ENCODE measurements around the gene SAXO1. TPM values are rescaled to one million over a fixed set of nuclear protein-coding genes. Genes with fewer than 3 reads are reported as not detected.
A peak's percentile ranks its signal among the peaks of the same experiment; 100 is the strongest.

SAXO1 gene
- total RNA-seq, 1 donor from 2014 or later = 0.09 TPM

- no peaks in the 10 kb centered on the region for H3K36me3 ChIP-seq
- H3K4me2 ChIP-seq = no peak overlapping the region
- Mint-ChIP-seq H3K4me1 (peaks cover 4% of the 10 kb centered on the region), H3K4me3 (no peak overlapping the region), H3K36me3 (no peaks in the 10 kb centered on the region), H3K27me3 (ENCODE audit: insufficient read depth, low read depth) (peaks cover 7% of the 10 kb centered on the region), H3K27ac (no peak overlapping the region), H3K9me3 (peaks cover 2% of the 10 kb centered on the region)
- no peaks in the 10 kb centered on the region for H3K9me3 ChIP-seq (ENCODE audit: low read depth)
- no peak overlapping the region for H3K4me3 ChIP-seq
- H3F3A ChIP-seq (ENCODE audit: low read depth) = no peaks in the 10 kb centered on the region
- TF ChIP-seq EZH2phosphoT487 (IDR thresholded peaks at IDR 0.05) (no peak), EZH2 (IDR thresholded peaks at IDR 0.05) (no peak), CTCF (IDR thresholded peaks at IDR 0.05) (peak; percentile 80)
- no peak overlapping the region for H3K9ac ChIP-seq
- no peaks in the 10 kb centered on the region for H3K79me2 ChIP-seq (ENCODE audit: low read depth)
- H3K27ac ChIP-seq = no peak overlapping the region
- H4K20me1 ChIP-seq (ENCODE audit: low read depth) = no peaks in the 10 kb centered on the region
- H2AFZ ChIP-seq (replicated peaks) = peak overlapping the region; percentile 63
- peak; percentile 81 for DNase-seq (ENCODE audit: low spot score)
- no peaks in the 10 kb centered on the region for H3K27me3 ChIP-seq
- H3K4me1 ChIP-seq = no peaks in the 10 kb centered on the region
Observed at GRCh38 chr9:19028835-19029451, 4.1 kb downstream of the SAXO1 start.

- H3K4me3 ChIP-seq = no peak overlapping the region
- Mint-ChIP-seq H3K36me3 (no peaks in the 10 kb centered on the region), H3K4me1 (peaks cover 4% of the 10 kb centered on the region), H3K27ac (no peak overlapping the region), H3K4me3 (no peak overlapping the region), H3K9me3 (peaks cover 2% of the 10 kb centered on the region), H3K27me3 (ENCODE audit: insufficient read depth, low read depth) (peaks cover 7% of the 10 kb centered on the region)
- no peak overlapping the region for H3K4me2 ChIP-seq
- no peaks in the 10 kb centered on the region for H3F3A ChIP-seq (ENCODE audit: low read depth)
- TF ChIP-seq EZH2phosphoT487 (IDR thresholded peaks at IDR 0.05) (no peak), EZH2 (IDR thresholded peaks at IDR 0.05) (no peak), CTCF (IDR thresholded peaks at IDR 0.05) (no peak)
- H4K20me1 ChIP-seq (ENCODE audit: low read depth) = no peaks in the 10 kb centered on the region
- H3K9me3 ChIP-seq (ENCODE audit: low read depth) = no peaks in the 10 kb centered on the region
- no peaks in the 10 kb centered on the region for H3K27me3 ChIP-seq
- no peak for DNase-seq (ENCODE audit: low spot score)
- no peak overlapping the region for H2AFZ ChIP-seq (replicated peaks)
- H3K9ac ChIP-seq = no peak overlapping the region
- no peaks in the 10 kb centered on the region for H3K4me1 ChIP-seq
- H3K27ac ChIP-seq = no peak overlapping the region
- H3K36me3 ChIP-seq = no peaks in the 10 kb centered on the region
- H3K79me2 ChIP-seq (ENCODE audit: low read depth) = no peaks in the 10 kb centered on the region
Observed at GRCh38 chr9:19027825-19028224, 5.2 kb downstream of the SAXO1 start.

- peaks cover 2% of the 10 kb centered on the region for H3K9me3 Mint-ChIP-seq
- Histone ChIP-seq H2AFZ (replicated peaks) (no peak overlapping the region), H3K4me1 (no peaks in the 10 kb centered on the region), H3K27ac (no peak overlapping the region), H3K9me3 (ENCODE audit: low read depth) (no peaks in the 10 kb centered on the region), H4K20me1 (ENCODE audit: low read depth) (no peaks in the 10 kb centered on the region), H3K4me3 (no peak overlapping the region), H3K27me3 (no peaks in the 10 kb centered on the region), H3K9ac (no peak overlapping the region), H3K4me2 (no peak overlapping the region), H3K79me2 (ENCODE audit: low read depth) (no peaks in the 10 kb centered on the region), H3K36me3 (no peaks in the 10 kb centered on the region), H3F3A (ENCODE audit: low read depth) (no peaks in the 10 kb centered on the region)
- no peak for DNase-seq (ENCODE audit: low spot score)
- no peak overlapping the region for H3K27ac Mint-ChIP-seq
- peaks cover 7% of the 10 kb centered on the region for H3K27me3 Mint-ChIP-seq (ENCODE audit: insufficient read depth, low read depth)
- H3K4me1 Mint-ChIP-seq = peaks cover 4% of the 10 kb centered on the region
- H3K4me3 Mint-ChIP-seq = no peak overlapping the region
- TF ChIP-seq EZH2phosphoT487 (IDR thresholded peaks at IDR 0.05) (no peak), CTCF (IDR thresholded peaks at IDR 0.05) (no peak), EZH2 (IDR thresholded peaks at IDR 0.05) (no peak)
- no peaks in the 10 kb centered on the region for H3K36me3 Mint-ChIP-seq
Observed at GRCh38 chr9:19026375-19026774, 6.6 kb downstream of the SAXO1 start.

Measured in neural progenitor cell (in vitro differentiated cells).